Measurements from ENCODE around the gene NOS1AP.

DNA sequence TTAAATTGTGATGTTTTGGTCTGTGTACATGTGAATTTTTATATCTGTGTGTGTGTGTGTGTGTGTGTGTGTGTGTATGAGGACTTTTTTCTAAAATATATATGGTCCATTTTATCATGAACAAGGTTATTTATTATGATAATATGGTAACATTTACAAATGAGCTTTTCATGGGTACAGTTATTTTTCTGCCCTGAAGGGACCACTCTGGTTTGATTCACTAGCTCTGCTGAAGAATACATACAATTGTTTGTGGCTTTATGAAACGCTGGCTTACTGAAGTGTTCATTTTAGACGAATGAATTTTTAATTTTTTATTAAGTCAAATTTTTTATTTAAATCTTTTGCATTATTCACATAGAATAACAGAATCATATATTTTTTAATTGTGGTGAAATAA, 235.2 kb downstream of the NOS1AP start:
- TF ChIP-seq EZH2 (optimal IDR thresholded peaks at IDR 0.05; ENCODE audit: low read depth, low read length) (no peak), CTCF (IDR thresholded peaks at IDR 0.05; ENCODE audit: low read length) (no peak), EZH2phosphoT487 (IDR thresholded peaks at IDR 0.05; ENCODE audit: low read length) (no peak)
